ENCODE results near the gene MYEF2. TPM values are rescaled to one million over a fixed set of nuclear protein-coding genes. Genes with fewer than 3 reads are reported as not detected.

The MYEF2 gene
- total and polyA plus RNA-seq, 2 of the 8 experiments (the other 6 are each of a cell fraction or from before 2014, with no cell fraction given) = 18.9 to 79.2 TPM

- Histone ChIP-seq H3K9me3 (ENCODE audit: insufficient read depth in 2 of 2, low read depth in 1 of 2, low read length in 1 of 2) (no peaks in the 10 kb centered on the region), H3K23ac (ENCODE audit: insufficient read length) (no peak overlapping the region), H3K56ac (replicated peaks; ENCODE audit: insufficient read length, low read depth, low read length) (no peak overlapping the region), H3K27me3 (replicated peaks in 1 of 4; ENCODE audit: control insufficient read depth in 3 of 4, extremely low read depth in 1 of 4, insufficient read depth in 3 of 4, low read length in 3 of 4) (no peaks in the 10 kb centered on the region), H4K8ac (ENCODE audit: extremely low read depth, insufficient read depth, low read length) (peak overlapping the region; percentile 93; the same call in 1 of the 2 replicates), H2BK12ac (ENCODE audit: low read depth, low read length) (no peak overlapping the region), H3K79me2 (ENCODE audit: control insufficient read depth in 1 of 2, insufficient read depth in 2 of 2, low read length in 2 of 2) (peaks cover 9 to 53% of the 10 kb centered on the region in 2 experiments; a peak in 3 of 4 replicates), H3K23me2 (ENCODE audit: low read depth, low read length) (no peaks in the 10 kb centered on the region), H4K5ac (ENCODE audit: insufficient read length, low read depth, low read length) (no peak overlapping the region), H2BK15ac (ENCODE audit: low read length) (no peak overlapping the region), H2BK120ac (replicated peaks; ENCODE audit: low read depth, low read length) (no peak overlapping the region), H3K4me1 (replicated peaks in 1 of 4; ENCODE audit: control insufficient read depth in 3 of 4, insufficient read depth in 4 of 4, low read length in 3 of 4) (peaks cover 0 to 9% (median 1%) of the 10 kb centered on the region in 4 experiments; a peak in 2 of 7 replicates), H2AFZ (ENCODE audit: low read length) (no peak overlapping the region), H3K27ac (ENCODE audit: low read depth, low read length) (0 out of 2 replicates have a peak overlapping the region, but pooled peaks have one; percentile 54), H3K9ac (replicated peaks in 1 of 4; ENCODE audit: extremely low read depth in 1 of 4, low read depth in 3 of 4, low read length in 3 of 4) (peak overlapping the region; percentile 49 to 94 (median 80)), H4K20me1 (replicated peaks in 1 of 2; ENCODE audit: control insufficient read depth in 1 of 2, insufficient read depth in 2 of 2, low read length in 2 of 2) (no peaks in the 10 kb centered on the region), H3K36me3 (ENCODE audit: control insufficient read depth in 2 of 4, insufficient read depth in 4 of 4, low read length in 3 of 4) (no peaks in the 10 kb centered on the region), H3K4me3 (ENCODE audit: extremely low read depth in 1 of 4, insufficient read depth in 2 of 4, low read depth in 3 of 4, low read length in 4 of 4) (peak overlapping the region; percentile 76 to 99 (median 86)), H3K14ac (ENCODE audit: insufficient read length) (no peak overlapping the region), H2BK5ac (ENCODE audit: low read depth, low read length) (no peak overlapping the region), H3K4me2 (ENCODE audit: insufficient read depth in 1 of 2, low read depth in 2 of 2, low read length in 2 of 2) (peak overlapping the region; percentile 67 to 91), H2BK20ac (ENCODE audit: low read length) (no peak overlapping the region), H3K4ac (replicated peaks; ENCODE audit: insufficient read length, low read depth, low read length) (no peak overlapping the region), H3K18ac (ENCODE audit: extremely low read depth, low read length) (no peak overlapping the region; the same call in 1 of the 2 replicates), H2AK5ac (ENCODE audit: low read depth, low read length) (0 out of 2 replicates have a peak overlapping the region, but pooled peaks have one; percentile 76), H3K79me1 (ENCODE audit: low read depth, low read length) (peaks cover 2% of the 10 kb centered on the region; the same call in 1 of the 2 replicates), H4K91ac (replicated peaks; ENCODE audit: insufficient read length, low read length) (no peak overlapping the region)
- ChIA-PET POLR2A (ENCODE audit: partially characterized antibody) (interaction anchor here (0.6 to 3.1 kb wide), 12 partner anchors 9 to 237 kb away, joined by 3 to 13 read pairs (median 4); no protein-coding TSS in a partner anchor), CTCF (ENCODE audit: partially characterized antibody) (interaction anchor here (0.8 kb wide), 1 partner anchor 74 kb away, joined by 3 read pairs; no protein-coding TSS in a partner anchor)
- TF ChIP-seq TAF1 (IDR thresholded peaks at IDR 0.05; ENCODE audit: low read depth, low read length) (no peak), SIN3A (conservative IDR thresholded peaks at IDR 0.05 in 1 of 2, IDR thresholded peaks at IDR 0.05 in 1 of 2; ENCODE audit: low read depth in 1 of 2, low read length in 2 of 2) (no peak), JUND (IDR thresholded peaks at IDR 0.05; ENCODE audit: low read length) (peak; percentile 79; the same call in 1 of the 2 replicates), RAD21 (IDR thresholded peaks at IDR 0.05 in 1 of 2, conservative IDR thresholded peaks at IDR 0.05 in 1 of 2; ENCODE audit: low read depth in 2 of 2, low read length in 2 of 2) (no peak)
- DNase-seq (ENCODE audit: low read depth in 1 of 2, low spot score in 2 of 2) = no peak
- FAIRE-seq = no peak
- WGBS, 2 experiments (ENCODE audit: extremely low coverage in 1 of 2, insufficient coverage in 1 of 2, insufficient read length in 1 of 2, insufficient replicate concordance in 2 of 2, low coverage in 1 of 2, low lambda C conversion rate in 2 of 2, missing lambda C conversion rate in 1 of 2) = 12% methylated on average over 10 of the region's 10 CpGs; no CpG with 5 or more reads in 1 of the 2 experiments
Observed at GRCh38 chr15:48177383-48177765, 721 bp downstream of the MYEF2 start.
